Ovary (tissue), 3 donors: ENCODE measurements around the gene SCGB1D1.

ENCODE experiments used
- POLR2A ChIP-seq: fragments of 450-650 bp; IDR thresholded peaks from one replicate; pipeline ENCODE4 v1.6.1; 2017; ENCODE audit warnings: antibody characterized with exemption, mild to moderate bottlenecking, moderate library complexity
- TF ChIP-seq, protein P1 (sequence below), 3 donors: fragments of 450-650 bp in 2 of 3; fragments of 200-600 bp in 1 of 3; IDR thresholded peaks; one replicate each; pipeline versions ENCODE4 v1.5.1 to v1.8.0; 2016 to 2022; ENCODE audit warnings: antibody characterized with exemption in 3 of 3, mild to moderate bottlenecking in 1 of 3
- donor health status: DM: no; HTN: no; CAD: no.

DNA sequence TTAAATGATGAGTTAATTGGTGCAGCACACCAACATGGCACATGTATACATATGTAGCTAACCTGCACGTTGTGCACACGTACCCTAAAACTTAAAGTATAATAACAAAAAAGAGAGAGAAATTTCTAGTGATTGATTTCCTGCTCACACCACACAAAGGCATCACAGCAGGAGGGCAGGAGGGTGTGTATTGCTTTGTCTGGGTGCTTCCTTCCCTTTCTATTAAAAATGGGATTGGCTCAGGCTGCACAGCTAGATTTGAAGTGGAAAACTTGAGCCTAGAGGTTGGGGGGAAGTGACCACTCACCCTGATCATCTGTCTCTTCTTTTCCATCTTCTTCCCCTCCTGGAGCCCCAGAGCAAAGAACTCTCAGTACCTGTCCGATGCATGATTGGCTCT, 51.1 kb downstream of the SCGB1D1 start:
- TF ChIP-seq, protein P1, sequence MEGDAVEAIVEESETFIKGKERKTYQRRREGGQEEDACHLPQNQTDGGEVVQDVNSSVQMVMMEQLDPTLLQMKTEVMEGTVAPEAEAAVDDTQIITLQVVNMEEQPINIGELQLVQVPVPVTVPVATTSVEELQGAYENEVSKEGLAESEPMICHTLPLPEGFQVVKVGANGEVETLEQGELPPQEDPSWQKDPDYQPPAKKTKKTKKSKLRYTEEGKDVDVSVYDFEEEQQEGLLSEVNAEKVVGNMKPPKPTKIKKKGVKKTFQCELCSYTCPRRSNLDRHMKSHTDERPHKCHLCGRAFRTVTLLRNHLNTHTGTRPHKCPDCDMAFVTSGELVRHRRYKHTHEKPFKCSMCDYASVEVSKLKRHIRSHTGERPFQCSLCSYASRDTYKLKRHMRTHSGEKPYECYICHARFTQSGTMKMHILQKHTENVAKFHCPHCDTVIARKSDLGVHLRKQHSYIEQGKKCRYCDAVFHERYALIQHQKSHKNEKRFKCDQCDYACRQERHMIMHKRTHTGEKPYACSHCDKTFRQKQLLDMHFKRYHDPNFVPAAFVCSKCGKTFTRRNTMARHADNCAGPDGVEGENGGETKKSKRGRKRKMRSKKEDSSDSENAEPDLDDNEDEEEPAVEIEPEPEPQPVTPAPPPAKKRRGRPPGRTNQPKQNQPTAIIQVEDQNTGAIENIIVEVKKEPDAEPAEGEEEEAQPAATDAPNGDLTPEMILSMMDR (IDR thresholded peaks at IDR 0.05), result no peak
- no peak for TF ChIP-seq POLR2A
